Tibial nerve (tissue), 4 donors: Measurements from ENCODE around the gene MYCBPAP.

Experiments
- CTCF ChIP-seq, 5 experiments: fragments of 200-600 bp in 3 of 5; fragments of 450-650 bp in 2 of 5; sonication (generic) in 3 of 5; IDR thresholded peaks; one replicate each; pipeline ENCODE4 v1.5.1; 2016 to 2019; ENCODE audit warnings: antibody characterized with exemption in 5 of 5, mild to moderate bottlenecking in 3 of 5, moderate library complexity in 2 of 5
- EP300 ChIP-seq, 2 donors: sonication (generic); formaldehyde crosslinking; IDR thresholded peaks; one replicate each; pipeline ENCODE4 v1.6.1; 2017; ENCODE audit warnings: antibody characterized with exemption in 2 of 2, mild to moderate bottlenecking in 1 of 2
- POLR2A ChIP-seq, 2 donors: fragments of 450-650 bp; IDR thresholded peaks; one replicate each; pipeline ENCODE4 v1.6.1; 2017; ENCODE audit warnings: antibody characterized with exemption in 2 of 2, mild to moderate bottlenecking in 2 of 2, moderate library complexity in 2 of 2

- TF ChIP-seq CTCF (IDR thresholded peaks at IDR 0.05) (no peak), POLR2A (IDR thresholded peaks at IDR 0.05) (no peak), EP300 (IDR thresholded peaks at IDR 0.05) (no peak)
These were observed 31.5 kb upstream of the MYCBPAP start for GRCh38 chr17:50476545-50477315.
